ENCODE results near the gene WWC1. TPM values are rescaled to one million over a fixed set of nuclear protein-coding genes. Genes with fewer than 3 reads are reported as not detected.

Gene WWC1
- total RNA-seq, 2 donors from 2014 or later: 2.7 to 8.1 TPM

DNA sequence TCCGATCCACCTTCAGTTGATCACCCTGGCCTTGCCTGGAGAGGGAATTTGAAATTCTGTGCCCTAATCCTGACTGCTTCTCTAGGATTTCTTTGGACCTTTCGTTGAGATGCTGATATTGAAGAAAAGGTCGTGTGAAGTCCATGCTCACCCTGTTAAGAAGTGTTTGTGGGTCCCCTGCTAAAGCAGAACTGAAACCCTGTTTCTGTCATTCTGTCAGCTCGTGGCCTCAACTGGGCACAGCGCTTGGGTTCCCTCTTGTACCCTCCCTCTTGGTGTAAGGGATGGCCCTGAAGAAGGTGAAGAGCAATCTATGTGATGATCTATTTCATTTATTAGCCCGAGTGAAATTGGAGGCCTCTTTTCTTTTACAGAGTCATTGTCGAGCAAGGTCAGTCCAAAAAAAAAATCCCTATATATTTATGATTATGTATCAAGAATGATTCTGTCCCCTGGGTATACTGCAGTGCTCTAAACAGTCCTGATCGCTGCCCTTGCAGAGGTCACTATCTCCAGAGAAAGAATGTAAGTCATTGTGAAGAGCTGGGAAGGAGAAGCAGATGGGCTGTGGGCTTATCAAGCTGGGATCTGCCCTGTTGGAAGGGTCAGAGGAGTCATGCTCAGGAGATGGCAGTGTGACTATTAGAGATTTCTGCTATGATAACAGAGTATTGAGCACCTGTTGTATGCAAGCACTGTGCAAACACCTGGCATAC lies 56.1 kb downstream of the WWC1 start:
- Histone ChIP-seq H3K27me3 (no peaks in the 10 kb centered on the region), H3K27ac (no peak overlapping the region), H3K36me3 (no peaks in the 10 kb centered on the region), H3K4me1 (no peaks in the 10 kb centered on the region), H3K4me3 (no peak overlapping the region), H3K9me3 (no peaks in the 10 kb centered on the region)
- TF ChIP-seq, protein P1, sequence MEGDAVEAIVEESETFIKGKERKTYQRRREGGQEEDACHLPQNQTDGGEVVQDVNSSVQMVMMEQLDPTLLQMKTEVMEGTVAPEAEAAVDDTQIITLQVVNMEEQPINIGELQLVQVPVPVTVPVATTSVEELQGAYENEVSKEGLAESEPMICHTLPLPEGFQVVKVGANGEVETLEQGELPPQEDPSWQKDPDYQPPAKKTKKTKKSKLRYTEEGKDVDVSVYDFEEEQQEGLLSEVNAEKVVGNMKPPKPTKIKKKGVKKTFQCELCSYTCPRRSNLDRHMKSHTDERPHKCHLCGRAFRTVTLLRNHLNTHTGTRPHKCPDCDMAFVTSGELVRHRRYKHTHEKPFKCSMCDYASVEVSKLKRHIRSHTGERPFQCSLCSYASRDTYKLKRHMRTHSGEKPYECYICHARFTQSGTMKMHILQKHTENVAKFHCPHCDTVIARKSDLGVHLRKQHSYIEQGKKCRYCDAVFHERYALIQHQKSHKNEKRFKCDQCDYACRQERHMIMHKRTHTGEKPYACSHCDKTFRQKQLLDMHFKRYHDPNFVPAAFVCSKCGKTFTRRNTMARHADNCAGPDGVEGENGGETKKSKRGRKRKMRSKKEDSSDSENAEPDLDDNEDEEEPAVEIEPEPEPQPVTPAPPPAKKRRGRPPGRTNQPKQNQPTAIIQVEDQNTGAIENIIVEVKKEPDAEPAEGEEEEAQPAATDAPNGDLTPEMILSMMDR (IDR thresholded peaks at IDR 0.05): no peak
- no peak for DNase-seq (ENCODE audit: low spot score)

DNA sequence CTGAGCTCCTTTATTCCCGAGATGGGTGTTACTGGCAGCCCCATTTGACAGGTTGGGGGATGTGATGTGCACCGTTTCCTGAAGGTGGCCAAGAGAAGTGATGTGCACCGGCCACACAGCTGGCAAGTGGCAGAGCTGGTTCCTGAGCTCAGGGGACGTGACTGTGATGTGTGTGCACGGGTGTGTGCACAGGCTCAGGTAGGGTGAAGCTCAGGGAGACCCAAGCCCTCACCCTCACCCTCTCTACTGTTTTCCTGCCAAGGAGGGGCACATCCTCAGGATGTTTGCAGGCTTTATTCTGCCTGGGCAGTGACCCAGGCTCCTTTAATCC lies 56.6 kb downstream of the WWC1 start:
- Histone ChIP-seq H3K4me3 (no peak overlapping the region), H3K36me3 (no peaks in the 10 kb centered on the region), H3K27me3 (no peaks in the 10 kb centered on the region), H3K27ac (no peak overlapping the region), H3K9me3 (no peaks in the 10 kb centered on the region), H3K4me1 (no peaks in the 10 kb centered on the region)
- TF ChIP-seq, protein P1 (IDR thresholded peaks at IDR 0.05): no peak
- no peak for DNase-seq (ENCODE audit: low spot score)

DNA sequence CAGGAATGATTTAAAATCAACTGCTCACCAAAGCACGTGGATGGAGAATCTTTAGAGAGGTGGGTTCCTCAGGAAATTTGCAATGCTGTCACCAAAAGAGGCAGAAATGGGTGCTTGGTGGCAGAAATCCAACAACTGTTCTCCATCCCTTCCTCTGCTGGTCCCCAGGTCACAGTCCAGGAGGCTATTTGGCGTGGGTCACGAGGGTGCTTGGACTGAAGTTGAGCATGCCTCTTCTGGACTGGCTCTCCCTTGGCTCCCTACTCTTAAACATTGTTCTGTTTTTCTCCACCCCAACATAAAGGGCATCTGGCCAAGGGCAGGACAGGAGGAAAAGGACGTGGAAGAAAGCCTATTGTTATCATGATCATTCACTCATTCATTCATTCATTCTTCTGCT lies 58.9 kb downstream of the WWC1 start:
- H3K27me3 ChIP-seq: no peaks in the 10 kb centered on the region
- no peak overlapping the region for H3K27ac ChIP-seq
- H3K4me1 ChIP-seq: no peaks in the 10 kb centered on the region
- TF ChIP-seq, protein P1 (IDR thresholded peaks at IDR 0.05): no peak
- H3K4me3 ChIP-seq: no peak overlapping the region
- H3K36me3 ChIP-seq: no peaks in the 10 kb centered on the region
- no peak for DNase-seq (ENCODE audit: low spot score)
- H3K9me3 ChIP-seq: no peaks in the 10 kb centered on the region

DNA sequence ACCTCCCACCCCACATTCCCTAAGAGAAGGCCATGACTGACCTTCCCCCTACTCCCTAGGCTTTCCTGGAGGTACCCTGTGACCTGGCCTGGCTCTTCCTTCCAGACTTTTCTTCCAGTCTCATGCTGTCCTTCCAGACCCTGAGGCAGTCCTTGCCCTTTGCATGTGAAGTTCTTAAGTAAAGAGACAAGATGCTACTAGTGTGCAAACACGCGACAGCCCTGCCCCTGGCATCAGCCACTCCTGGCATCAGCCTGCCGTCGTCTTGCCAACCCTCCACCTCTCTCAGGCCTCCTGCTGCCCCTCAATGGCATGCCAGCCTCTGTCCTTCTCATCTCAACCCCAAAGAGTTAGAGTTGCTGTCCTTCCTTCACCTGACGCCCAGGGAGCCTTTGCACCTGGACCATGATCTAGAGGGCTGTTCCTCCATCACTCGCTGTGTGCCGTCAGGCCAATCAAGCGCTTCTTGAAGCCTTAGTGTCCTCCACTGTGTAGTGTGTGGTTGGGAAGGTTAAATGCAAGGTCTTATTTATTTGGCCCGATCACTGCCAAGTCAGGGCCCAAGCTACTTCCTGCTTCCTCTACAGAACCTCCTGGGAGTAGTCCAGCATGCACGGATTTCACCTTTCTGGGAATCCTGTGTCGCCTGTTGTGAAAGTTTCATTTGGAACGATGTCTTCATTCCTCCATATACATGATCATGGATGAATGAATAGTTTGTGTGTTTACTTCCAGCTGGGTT lies 61.9 kb downstream of the WWC1 start:
- H3K36me3 ChIP-seq: no peaks in the 10 kb centered on the region
- H3K27me3 ChIP-seq: no peaks in the 10 kb centered on the region
- no peaks in the 10 kb centered on the region for H3K9me3 ChIP-seq
- H3K4me3 ChIP-seq: no peak overlapping the region
- no peaks in the 10 kb centered on the region for H3K4me1 ChIP-seq
- no peak overlapping the region for H3K27ac ChIP-seq
- TF ChIP-seq, protein P1 (IDR thresholded peaks at IDR 0.05): no peak
- DNase-seq (ENCODE audit: low spot score): no peak

DNA sequence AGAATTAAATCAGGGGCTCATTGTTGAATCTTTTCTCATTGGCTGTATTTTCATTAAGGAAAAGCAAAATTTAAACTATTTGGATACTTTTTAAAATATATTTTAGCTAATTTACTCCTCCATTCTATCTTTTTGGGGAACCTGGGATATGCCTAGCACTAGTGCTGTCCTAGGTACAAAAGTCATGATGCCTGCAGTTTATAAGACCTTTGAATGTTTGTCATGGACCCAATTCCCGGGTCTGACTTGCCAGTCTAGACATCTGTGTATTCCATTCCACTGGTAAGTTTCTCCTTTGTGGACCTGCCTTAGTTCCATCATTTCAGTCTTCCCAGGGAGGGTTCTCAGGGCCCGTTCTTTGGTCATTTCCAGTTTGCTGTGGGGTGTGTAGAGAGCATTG lies 63.0 kb downstream of the WWC1 start:
- H3K36me3 ChIP-seq: no peaks in the 10 kb centered on the region
- no peaks in the 10 kb centered on the region for H3K4me1 ChIP-seq
- H3K27me3 ChIP-seq: no peaks in the 10 kb centered on the region
- TF ChIP-seq, protein P1 (IDR thresholded peaks at IDR 0.05): no peak
- H3K27ac ChIP-seq: no peak overlapping the region
- no peak for DNase-seq (ENCODE audit: low spot score)
- H3K9me3 ChIP-seq: no peaks in the 10 kb centered on the region
- no peak overlapping the region for H3K4me3 ChIP-seq

Measured in right atrium auricular region (tissue), 2 donors.